SK-MEL-5 (cell line): ENCODE data around the gene CRKL. TPM values are rescaled to one million over a fixed set of nuclear protein-coding genes. Genes with fewer than 3 reads are reported as not detected.

Experiments
- DNase-seq: peaks from one replicate; pipeline ENCODE4 v3.0.0-alpha.2; 2016; ENCODE audit warnings: low read depth, low spot score
- in situ Hi-C: cut with HindIII; loops from 2 replicates; pipeline ENCODE4 v1.10.0; 2016; ENCODE audit warnings: low sequenced_read_pairs, high pct_unique_total_duplicates, low pct_unique_long_range_greater_than_20kb
- total RNA-seq: library from RNA; depleted of rRNA; stranded (reverse); fragments of >200 nt; shearing (Covaris generic); gene quantifications from 2 replicates; pipeline ENCODE4 v1.2.3, GENCODE V29; 2014

Gene CRKL
- total RNA-seq, 1 experiment from 2014 or later: 33.5 TPM

GRCh38 chr22:20943104-20943933, 26.1 kb downstream of the CRKL start:
- in situ Hi-C loops: no loop called here
- DNase-seq: no peak

DNA sequence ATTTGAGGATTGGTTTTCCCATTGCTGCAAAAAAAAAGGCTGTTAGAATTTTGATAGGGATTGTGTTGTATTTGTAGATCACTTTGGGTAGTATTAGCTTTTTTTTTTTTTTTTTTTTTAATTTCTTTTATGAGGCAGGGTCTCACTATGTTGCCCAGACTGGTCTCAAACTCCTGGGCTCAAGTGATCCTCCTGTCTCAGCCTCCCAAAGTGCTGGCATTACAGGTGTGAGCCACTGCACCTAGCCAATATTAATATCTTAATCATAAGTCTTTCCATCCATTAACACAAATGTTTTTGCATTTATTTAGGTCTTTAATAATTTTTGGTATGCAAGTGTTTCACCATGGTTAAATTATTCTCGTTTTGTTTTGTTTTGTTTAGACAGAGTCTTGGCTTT, 26.8 kb downstream of the CRKL start:
- in situ Hi-C loops: no loop called here
- DNase-seq: no peak

GRCh38 chr22:20945578-20945934, 28.3 kb downstream of the CRKL start:
- no peak for DNase-seq
- in situ Hi-C loops: no loop called here

GRCh38 chr22:20946080-20946986, 29.1 kb downstream of the CRKL start:
- no peak for DNase-seq
- in situ Hi-C loops: no loop called here

DNA sequence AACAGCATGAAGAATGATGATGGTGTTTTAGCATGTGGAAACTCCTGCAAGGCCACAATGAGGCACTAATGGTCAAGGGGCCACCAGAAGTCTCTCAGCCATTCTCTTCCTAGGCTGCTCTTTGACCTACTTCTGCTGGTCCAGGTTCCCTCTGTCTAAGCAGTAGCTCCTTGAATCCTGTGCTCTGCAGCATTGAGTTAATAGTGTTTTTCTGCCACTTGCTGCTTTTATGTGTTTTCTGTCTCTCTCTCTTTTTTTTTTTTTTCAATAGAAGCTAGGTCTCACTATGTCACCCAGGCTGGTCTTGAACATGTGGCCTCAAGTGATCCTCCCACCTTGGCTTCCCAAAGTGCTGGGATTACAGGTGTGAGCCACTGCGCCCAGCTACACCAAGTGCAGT, 29.8 kb downstream of the CRKL start:
- DNase-seq: no peak
- in situ Hi-C loops: no loop called here

- in situ Hi-C loops: no loop called here
- DNase-seq: no peak
Measured at GRCh38 chr22:20948450-20948849, 31.2 kb downstream of the CRKL start.

GRCh38 chr22:20948989-20949388, 31.8 kb downstream of the CRKL start:
- DNase-seq: no peak
- in situ Hi-C loops: no loop called here

GRCh38 chr22:20949698-20950183, 32.5 kb downstream of the CRKL start:
- DNase-seq: no peak
- in situ Hi-C loops: no loop called here

GRCh38 chr22:20951151-20951931, 34.1 kb downstream of the CRKL start:
- DNase-seq: no peak
- in situ Hi-C loops: no loop called here

DNA sequence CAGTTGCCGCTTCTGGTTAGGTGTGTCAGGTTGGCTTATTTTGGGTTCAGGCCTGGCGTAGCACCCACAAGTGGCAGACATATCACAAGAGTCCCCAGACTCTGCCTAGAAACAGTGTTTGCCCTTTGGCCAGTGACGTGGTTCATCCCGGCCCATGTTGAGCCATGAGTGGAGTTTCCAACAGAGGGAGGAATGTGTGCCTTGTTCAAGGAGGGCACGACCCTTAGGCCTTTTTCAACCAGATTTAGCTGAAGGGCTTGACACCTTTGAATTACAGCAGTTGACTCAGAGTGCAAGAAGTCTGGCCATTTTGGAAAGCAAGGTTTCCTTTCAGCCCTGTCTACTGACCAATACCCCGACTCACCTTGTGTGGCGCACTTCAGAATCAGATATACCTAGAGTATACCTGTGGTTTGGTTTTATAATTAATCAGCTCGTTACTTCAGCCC, 34.7 kb downstream of the CRKL start:
- in situ Hi-C loops: no loop called here
- no peak for DNase-seq

DNA sequence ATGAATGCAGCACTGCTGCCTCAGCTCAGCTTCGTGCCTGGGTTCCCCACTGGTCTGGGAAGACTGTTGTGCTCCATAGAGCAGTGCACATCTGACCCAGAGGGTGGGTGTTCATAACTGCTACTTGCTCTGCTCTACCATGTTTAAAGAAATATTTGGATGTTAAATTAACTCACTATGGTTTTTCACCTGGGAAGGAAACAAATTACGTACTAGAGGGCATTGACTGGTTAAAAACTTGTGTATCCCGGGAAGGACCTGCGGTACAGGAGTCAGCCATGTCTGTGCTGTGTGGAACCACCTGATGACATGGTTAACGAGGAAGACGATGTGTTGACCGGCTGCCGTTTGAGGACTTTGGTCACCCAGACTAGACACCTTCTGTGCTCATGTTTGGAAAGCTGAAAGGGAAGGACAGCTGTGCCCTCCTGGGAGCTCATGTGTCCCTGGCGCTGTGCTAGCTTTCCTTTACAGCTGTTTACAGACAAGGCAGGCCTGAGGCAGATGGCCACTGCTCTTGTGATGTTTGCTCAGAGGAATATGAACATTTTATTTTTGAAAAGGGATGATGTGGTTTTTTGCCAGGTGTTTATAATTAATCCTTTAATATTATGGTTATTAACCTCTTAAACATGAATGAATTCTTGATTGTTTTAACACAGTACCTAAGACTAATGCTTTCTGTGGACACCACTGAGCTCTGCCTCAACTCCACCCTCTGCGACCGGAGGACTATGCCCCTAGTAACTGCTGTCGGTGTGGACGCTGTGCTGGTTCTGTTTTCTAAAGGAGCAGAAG, 35.5 kb downstream of the CRKL start:
- DNase-seq: no peak
- in situ Hi-C loops: no loop called here

DNA sequence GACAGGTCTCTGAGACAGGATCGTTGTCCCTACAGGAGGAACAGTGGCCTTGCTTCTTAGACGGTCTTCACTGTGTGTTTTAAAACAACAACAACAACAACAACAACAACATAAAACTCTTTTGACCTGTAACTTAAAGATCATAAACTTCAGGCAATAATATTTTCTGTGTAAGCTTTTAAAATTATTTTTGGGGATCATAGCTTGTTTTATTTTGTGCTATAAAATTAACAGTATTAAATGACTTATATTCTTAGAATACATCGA, 36.1 kb downstream of the CRKL start:
- in situ Hi-C loops: no loop called here
- DNase-seq: no peak

GRCh38 chr22:20953668-20954500, 36.7 kb downstream of the CRKL start:
- DNase-seq: no peak
- in situ Hi-C loops: no loop called here

- no peak for DNase-seq
- in situ Hi-C loops: no loop called here
Measured at GRCh38 chr22:20955548-20955947, 38.3 kb downstream of the CRKL start.

DNA sequence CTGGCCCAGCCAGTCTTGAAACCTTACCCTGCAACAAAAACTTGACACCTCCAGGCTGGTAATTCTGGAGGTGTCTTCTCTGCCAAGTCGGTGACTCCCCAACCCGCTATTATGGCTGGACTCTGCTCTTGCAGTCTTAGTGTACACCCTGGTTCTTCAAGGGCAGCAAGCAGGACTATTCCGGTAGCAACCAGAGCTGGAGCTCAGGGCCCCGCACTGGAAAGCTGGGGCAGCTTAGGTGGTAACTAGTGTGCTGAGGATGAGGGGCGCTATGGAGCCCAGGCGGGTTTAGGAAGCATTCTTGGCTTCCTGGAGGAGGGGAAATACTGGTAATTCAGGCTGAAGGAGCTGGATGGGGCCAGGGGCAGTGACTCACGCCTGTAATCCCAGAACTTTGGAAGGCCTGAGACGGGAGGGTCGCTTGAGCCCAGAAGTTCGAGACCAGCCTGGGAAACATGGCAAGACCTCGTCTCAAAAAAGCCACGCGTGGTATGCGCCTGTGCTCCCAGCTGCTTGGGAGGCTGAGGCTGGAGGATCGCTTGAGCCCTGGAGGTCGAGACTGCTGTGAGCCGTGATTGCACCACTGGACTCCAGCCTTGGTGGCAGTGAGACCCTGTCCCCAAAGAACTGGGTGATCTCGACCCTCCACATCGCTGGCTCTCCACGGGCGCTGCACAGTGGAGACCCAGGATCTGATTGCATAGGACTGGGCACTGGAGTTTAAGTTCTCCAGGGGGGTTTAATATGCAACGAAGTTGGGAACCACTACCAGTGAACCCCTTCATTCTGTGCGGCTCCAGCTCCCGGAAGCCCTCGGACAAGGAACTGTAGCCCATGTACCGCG, 39.3 kb downstream of the CRKL start:
- DNase-seq: peak; percentile 70
- in situ Hi-C loops: no loop called here
